ENCODE measurements around the gene NECTIN1. TPM values are rescaled to one million over a fixed set of nuclear protein-coding genes. Genes with fewer than 3 reads are reported as not detected.

Gene NECTIN1
- total RNA-seq, 1 experiment from 2014 or later, result 23.8 TPM

DNA sequence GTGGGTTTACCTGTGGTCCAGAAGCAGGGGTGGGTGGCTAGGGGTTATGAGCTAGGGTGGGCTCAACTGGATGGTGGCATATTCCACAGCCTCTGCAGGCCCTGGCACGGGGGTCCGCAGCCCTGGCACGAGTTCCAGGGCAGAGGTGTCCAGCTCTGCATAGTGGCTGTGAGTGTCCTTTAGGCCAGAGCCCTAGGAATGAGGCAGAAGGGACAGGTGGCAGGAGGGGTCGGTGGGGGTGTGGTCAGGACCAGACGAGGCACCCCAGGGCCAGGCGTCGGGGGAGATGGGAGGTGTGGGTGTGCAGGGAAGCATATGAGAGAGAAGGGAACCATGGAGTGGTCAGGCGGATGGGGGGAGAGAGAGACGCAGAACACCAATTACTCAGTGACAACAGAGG, 99.9 kb downstream of the NECTIN1 start:
- Histone ChIP-seq H3K27me3 (ENCODE audit: insufficient read depth, low read length) (no peaks in the 10 kb centered on the region), H3K36me3 (ENCODE audit: control insufficient read depth in 1 of 2, insufficient read depth in 2 of 2, low read length in 2 of 2) (no peaks in the 10 kb centered on the region), H3K79me2 (ENCODE audit: insufficient read depth, low read length) (no peaks in the 10 kb centered on the region), H3K9me3 (ENCODE audit: control insufficient read depth in 1 of 2, insufficient read depth in 1 of 2, low read depth in 1 of 2, low read length in 2 of 2) (no peaks in the 10 kb centered on the region), H3K4me2 (ENCODE audit: low read length) (no peak overlapping the region), H4K20me1 (ENCODE audit: insufficient read depth) (no peaks in the 10 kb centered on the region), H3K9ac (ENCODE audit: low read length) (no peak overlapping the region), H2AFZ (ENCODE audit: low read depth, low read length, poor library complexity, severe bottlenecking) (no peak overlapping the region), H3K9me2 (ENCODE audit: insufficient read depth) (no peaks in the 10 kb centered on the region), H3K4me3 (replicated peaks in 1 of 2; ENCODE audit: low read depth in 1 of 2, low read length in 2 of 2) (no peak overlapping the region), H3K4me1 (ENCODE audit: control insufficient read depth in 1 of 2, insufficient read depth in 2 of 2, low read length in 2 of 2) (no peaks in the 10 kb centered on the region; a peak in 1 of 4 replicates), H3K27ac (ENCODE audit: low read depth, low read length) (no peak overlapping the region)
- ChIA-PET RAD21 (ENCODE audit: low non-redundant PET in 1 of 2, low total read pairs in 2 of 2, uncharacterized antibody in 2 of 2, unreplicated experiment in 2 of 2) (no interaction called here), POLR2A (no interaction called here), CTCF (interaction anchor here (1.5 kb wide), 1 partner anchor 13 kb away, joined by 4 read pairs; no protein-coding TSS in a partner anchor)
- DNase-seq (ENCODE audit: low read depth, low spot score) (no peak), ATAC-seq (no peak)
- intact Hi-C loops (cut with micrococcal nuclease), result no loop called here
- TF ChIP-seq, protein P1, sequence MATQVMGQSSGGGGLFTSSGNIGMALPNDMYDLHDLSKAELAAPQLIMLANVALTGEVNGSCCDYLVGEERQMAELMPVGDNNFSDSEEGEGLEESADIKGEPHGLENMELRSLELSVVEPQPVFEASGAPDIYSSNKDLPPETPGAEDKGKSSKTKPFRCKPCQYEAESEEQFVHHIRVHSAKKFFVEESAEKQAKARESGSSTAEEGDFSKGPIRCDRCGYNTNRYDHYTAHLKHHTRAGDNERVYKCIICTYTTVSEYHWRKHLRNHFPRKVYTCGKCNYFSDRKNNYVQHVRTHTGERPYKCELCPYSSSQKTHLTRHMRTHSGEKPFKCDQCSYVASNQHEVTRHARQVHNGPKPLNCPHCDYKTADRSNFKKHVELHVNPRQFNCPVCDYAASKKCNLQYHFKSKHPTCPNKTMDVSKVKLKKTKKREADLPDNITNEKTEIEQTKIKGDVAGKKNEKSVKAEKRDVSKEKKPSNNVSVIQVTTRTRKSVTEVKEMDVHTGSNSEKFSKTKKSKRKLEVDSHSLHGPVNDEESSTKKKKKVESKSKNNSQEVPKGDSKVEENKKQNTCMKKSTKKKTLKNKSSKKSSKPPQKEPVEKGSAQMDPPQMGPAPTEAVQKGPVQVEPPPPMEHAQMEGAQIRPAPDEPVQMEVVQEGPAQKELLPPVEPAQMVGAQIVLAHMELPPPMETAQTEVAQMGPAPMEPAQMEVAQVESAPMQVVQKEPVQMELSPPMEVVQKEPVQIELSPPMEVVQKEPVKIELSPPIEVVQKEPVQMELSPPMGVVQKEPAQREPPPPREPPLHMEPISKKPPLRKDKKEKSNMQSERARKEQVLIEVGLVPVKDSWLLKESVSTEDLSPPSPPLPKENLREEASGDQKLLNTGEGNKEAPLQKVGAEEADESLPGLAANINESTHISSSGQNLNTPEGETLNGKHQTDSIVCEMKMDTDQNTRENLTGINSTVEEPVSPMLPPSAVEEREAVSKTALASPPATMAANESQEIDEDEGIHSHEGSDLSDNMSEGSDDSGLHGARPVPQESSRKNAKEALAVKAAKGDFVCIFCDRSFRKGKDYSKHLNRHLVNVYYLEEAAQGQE (IDR thresholded peaks at IDR 0.05; ENCODE audit: low read depth), result no peak
- TF ChIP-seq CBX3 (IDR thresholded peaks at IDR 0.05; ENCODE audit: low read depth) (no peak), YY1 (IDR thresholded peaks at IDR 0.05; ENCODE audit: extremely low read depth, insufficient replicate concordance, low read depth, low read length) (no peak), EZH2phosphoT487 (IDR thresholded peaks at IDR 0.05; ENCODE audit: borderline replicate concordance) (no peak), TCF7L2 (IDR thresholded peaks at IDR 0.05; ENCODE audit: borderline replicate concordance, extremely low read depth, insufficient read depth, insufficient read length) (no peak), SRF (IDR thresholded peaks at IDR 0.05; ENCODE audit: low read depth) (no peak), JUND (IDR thresholded peaks at IDR 0.05) (no peak), POLR2A (IDR thresholded peaks at IDR 0.05; ENCODE audit: borderline replicate concordance, extremely low read depth, insufficient read depth, insufficient read length) (no peak), POLR2AphosphoS5 (IDR thresholded peaks at IDR 0.05; ENCODE audit: low read depth, low read length) (no peak), FOSL1 (IDR thresholded peaks at IDR 0.05; ENCODE audit: low read depth) (no peak)
- TF ChIP-seq, protein P2, sequence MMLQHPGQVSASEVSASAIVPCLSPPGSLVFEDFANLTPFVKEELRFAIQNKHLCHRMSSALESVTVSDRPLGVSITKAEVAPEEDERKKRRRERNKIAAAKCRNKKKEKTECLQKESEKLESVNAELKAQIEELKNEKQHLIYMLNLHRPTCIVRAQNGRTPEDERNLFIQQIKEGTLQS (IDR thresholded peaks at IDR 0.05), result no peak
- TF ChIP-seq, protein P3, sequence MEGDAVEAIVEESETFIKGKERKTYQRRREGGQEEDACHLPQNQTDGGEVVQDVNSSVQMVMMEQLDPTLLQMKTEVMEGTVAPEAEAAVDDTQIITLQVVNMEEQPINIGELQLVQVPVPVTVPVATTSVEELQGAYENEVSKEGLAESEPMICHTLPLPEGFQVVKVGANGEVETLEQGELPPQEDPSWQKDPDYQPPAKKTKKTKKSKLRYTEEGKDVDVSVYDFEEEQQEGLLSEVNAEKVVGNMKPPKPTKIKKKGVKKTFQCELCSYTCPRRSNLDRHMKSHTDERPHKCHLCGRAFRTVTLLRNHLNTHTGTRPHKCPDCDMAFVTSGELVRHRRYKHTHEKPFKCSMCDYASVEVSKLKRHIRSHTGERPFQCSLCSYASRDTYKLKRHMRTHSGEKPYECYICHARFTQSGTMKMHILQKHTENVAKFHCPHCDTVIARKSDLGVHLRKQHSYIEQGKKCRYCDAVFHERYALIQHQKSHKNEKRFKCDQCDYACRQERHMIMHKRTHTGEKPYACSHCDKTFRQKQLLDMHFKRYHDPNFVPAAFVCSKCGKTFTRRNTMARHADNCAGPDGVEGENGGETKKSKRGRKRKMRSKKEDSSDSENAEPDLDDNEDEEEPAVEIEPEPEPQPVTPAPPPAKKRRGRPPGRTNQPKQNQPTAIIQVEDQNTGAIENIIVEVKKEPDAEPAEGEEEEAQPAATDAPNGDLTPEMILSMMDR (IDR thresholded peaks at IDR 0.05 in 2 of 3, conservative IDR thresholded peaks at IDR 0.05 in 1 of 3; ENCODE audit: borderline replicate concordance in 1 of 3, insufficient read depth in 1 of 3, low read depth in 2 of 3, low read length in 2 of 3), result no peak
- TF ChIP-seq, protein P4, sequence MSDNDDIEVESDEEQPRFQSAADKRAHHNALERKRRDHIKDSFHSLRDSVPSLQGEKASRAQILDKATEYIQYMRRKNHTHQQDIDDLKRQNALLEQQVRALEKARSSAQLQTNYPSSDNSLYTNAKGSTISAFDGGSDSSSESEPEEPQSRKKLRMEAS (IDR thresholded peaks at IDR 0.05), result no peak
- TF ChIP-seq, protein P5, sequence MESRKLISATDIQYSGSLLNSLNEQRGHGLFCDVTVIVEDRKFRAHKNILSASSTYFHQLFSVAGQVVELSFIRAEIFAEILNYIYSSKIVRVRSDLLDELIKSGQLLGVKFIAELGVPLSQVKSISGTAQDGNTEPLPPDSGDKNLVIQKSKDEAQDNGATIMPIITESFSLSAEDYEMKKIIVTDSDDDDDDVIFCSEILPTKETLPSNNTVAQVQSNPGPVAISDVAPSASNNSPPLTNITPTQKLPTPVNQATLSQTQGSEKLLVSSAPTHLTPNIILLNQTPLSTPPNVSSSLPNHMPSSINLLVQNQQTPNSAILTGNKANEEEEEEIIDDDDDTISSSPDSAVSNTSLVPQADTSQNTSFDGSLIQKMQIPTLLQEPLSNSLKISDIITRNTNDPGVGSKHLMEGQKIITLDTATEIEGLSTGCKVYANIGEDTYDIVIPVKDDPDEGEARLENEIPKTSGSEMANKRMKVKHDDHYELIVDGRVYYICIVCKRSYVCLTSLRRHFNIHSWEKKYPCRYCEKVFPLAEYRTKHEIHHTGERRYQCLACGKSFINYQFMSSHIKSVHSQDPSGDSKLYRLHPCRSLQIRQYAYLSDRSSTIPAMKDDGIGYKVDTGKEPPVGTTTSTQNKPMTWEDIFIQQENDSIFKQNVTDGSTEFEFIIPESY (IDR thresholded peaks at IDR 0.05; ENCODE audit: extremely low read depth, insufficient replicate concordance, low read length), result no peak
- BruUV-seq (replicated peaks), result no TSS peak

All from HCT116 (cell line).